SU-DHL-6 (cell line): ENCODE data around the gene LRP2BP.

ENCODE experiments used
- EZH2phosphoT487 ChIP-seq: fragments of 200-600 bp; sonication (generic), shearing (Covaris generic); conservative IDR thresholded peaks from 2 replicates; pipeline ENCODE4 v1.6.1; 2018; ENCODE audit warnings: mild to moderate bottlenecking, antibody characterized with exemption, low read length, moderate library complexity, mixed read lengths
- TF ChIP-seq, protein P1 (sequence below): fragments of 200-600 bp; sonication (generic); IDR thresholded peaks from one replicate; pipeline ENCODE4 v1.5.1; 2017; ENCODE audit warnings: antibody characterized with exemption, mild to moderate bottlenecking, low read length, moderate library complexity; ENCODE audit not compliant: insufficient read depth, poor library complexity, severe bottlenecking

- TF ChIP-seq, protein P1, sequence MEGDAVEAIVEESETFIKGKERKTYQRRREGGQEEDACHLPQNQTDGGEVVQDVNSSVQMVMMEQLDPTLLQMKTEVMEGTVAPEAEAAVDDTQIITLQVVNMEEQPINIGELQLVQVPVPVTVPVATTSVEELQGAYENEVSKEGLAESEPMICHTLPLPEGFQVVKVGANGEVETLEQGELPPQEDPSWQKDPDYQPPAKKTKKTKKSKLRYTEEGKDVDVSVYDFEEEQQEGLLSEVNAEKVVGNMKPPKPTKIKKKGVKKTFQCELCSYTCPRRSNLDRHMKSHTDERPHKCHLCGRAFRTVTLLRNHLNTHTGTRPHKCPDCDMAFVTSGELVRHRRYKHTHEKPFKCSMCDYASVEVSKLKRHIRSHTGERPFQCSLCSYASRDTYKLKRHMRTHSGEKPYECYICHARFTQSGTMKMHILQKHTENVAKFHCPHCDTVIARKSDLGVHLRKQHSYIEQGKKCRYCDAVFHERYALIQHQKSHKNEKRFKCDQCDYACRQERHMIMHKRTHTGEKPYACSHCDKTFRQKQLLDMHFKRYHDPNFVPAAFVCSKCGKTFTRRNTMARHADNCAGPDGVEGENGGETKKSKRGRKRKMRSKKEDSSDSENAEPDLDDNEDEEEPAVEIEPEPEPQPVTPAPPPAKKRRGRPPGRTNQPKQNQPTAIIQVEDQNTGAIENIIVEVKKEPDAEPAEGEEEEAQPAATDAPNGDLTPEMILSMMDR: no peak
- TF ChIP-seq EZH2phosphoT487: no peak
These were observed 2.9 kb upstream of the LRP2BP start for GRCh38 chr4:185398618-185399017.
